ENCODE results near the gene STRBP. TPM values are rescaled to one million over a fixed set of nuclear protein-coding genes. Genes with fewer than 3 reads are reported as not detected.

The STRBP gene
- total and polyA plus RNA-seq, 2 of the 8 experiments (the other 6 are each of a cell fraction or from before 2014, with no cell fraction given), result 29.7 to 105 TPM

- TF ChIP-seq EP300 (IDR thresholded peaks at IDR 0.05; ENCODE audit: borderline replicate concordance in 1 of 2, low read depth in 2 of 2, low read length in 2 of 2), result no peak
- TF ChIP-seq ATF3 (IDR thresholded peaks at IDR 0.05; ENCODE audit: insufficient read depth, low read depth, low read length), result no peak
- TF ChIP-seq RXRA (IDR thresholded peaks at IDR 0.05; ENCODE audit: insufficient read depth, low read depth, low read length), result no peak
- TF ChIP-seq RFX5 (IDR thresholded peaks at IDR 0.05; ENCODE audit: borderline replicate concordance, low read depth, low read length), result no peak
Observed at GRCh38 chr9:123099548-123099947, 168.8 kb downstream of the STRBP start (continued).

All from H1 (cell line).